MM.1S (cell line): Measurements from ENCODE around the gene IFIT1B.

ENCODE experiments used
- EZH2 ChIP-seq: fragments of 300-600 bp; sonication (generic); optimal IDR thresholded peaks from 2 replicates; pipeline ENCODE3; 2017; ENCODE audit warnings: low read depth, mild to moderate bottlenecking, antibody characterized with exemption, low read length, mixed read lengths
- TF ChIP-seq, protein P1 (sequence below): fragments of 300-600 bp; sonication (generic); IDR thresholded peaks from 2 replicates; pipeline ENCODE4 v1.5.1; 2016; ENCODE audit warnings: antibody characterized with exemption, low read length, mixed read lengths

DNA sequence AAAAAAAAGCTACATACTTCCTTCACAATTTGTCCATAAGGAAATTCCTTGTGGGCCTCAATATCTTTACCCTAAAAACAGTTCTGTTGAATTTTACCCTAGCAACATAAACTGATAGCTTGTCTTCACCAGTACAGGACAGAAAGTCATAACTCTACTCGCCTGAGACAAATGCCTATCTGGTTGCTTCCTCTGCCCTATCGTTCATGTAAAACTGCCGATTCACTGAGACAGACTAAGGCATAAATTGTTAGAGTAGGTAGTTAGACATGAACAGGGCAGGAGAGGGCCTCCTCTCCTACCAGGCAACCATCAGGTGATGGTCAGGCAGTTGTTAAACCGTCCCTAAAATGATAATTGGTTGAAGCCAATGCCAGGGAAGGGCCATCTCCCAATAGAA, 25.1 kb upstream of the IFIT1B start:
- TF ChIP-seq, protein P1, sequence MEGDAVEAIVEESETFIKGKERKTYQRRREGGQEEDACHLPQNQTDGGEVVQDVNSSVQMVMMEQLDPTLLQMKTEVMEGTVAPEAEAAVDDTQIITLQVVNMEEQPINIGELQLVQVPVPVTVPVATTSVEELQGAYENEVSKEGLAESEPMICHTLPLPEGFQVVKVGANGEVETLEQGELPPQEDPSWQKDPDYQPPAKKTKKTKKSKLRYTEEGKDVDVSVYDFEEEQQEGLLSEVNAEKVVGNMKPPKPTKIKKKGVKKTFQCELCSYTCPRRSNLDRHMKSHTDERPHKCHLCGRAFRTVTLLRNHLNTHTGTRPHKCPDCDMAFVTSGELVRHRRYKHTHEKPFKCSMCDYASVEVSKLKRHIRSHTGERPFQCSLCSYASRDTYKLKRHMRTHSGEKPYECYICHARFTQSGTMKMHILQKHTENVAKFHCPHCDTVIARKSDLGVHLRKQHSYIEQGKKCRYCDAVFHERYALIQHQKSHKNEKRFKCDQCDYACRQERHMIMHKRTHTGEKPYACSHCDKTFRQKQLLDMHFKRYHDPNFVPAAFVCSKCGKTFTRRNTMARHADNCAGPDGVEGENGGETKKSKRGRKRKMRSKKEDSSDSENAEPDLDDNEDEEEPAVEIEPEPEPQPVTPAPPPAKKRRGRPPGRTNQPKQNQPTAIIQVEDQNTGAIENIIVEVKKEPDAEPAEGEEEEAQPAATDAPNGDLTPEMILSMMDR: no peak
- no peak for TF ChIP-seq EZH2
